Activated naive CD8-positive, alpha-beta T cell (primary cell): Measurements from ENCODE around the gene NUDT16L1.
A peak's percentile ranks its signal among the peaks of the same experiment; 100 is the strongest.

Experiments
- H3K27ac Mint-ChIP-seq: one replicate; pipeline ENCODE4 v1.8.0; 2021; ENCODE audit warnings: mixed read lengths
- H3K27me3 Mint-ChIP-seq: one replicate; pipeline ENCODE4 v1.8.0; 2021; ENCODE audit warnings: mixed read lengths
- H3K36me3 Mint-ChIP-seq: one replicate; pipeline ENCODE4 v1.8.0; 2021; ENCODE audit warnings: mixed read lengths
- H3K4me1 Mint-ChIP-seq: one replicate; pipeline ENCODE4 v1.8.0; 2021; ENCODE audit warnings: low read depth, mixed read lengths
- H3K4me3 Mint-ChIP-seq: one replicate; pipeline ENCODE4 v1.8.0; 2021; ENCODE audit warnings: mild to moderate bottlenecking, mixed read lengths
- H3K9me3 Mint-ChIP-seq: one replicate; pipeline ENCODE4 v1.8.0; 2021; ENCODE audit warnings: low read depth, mixed read lengths

Gene NUDT16L1

DNA sequence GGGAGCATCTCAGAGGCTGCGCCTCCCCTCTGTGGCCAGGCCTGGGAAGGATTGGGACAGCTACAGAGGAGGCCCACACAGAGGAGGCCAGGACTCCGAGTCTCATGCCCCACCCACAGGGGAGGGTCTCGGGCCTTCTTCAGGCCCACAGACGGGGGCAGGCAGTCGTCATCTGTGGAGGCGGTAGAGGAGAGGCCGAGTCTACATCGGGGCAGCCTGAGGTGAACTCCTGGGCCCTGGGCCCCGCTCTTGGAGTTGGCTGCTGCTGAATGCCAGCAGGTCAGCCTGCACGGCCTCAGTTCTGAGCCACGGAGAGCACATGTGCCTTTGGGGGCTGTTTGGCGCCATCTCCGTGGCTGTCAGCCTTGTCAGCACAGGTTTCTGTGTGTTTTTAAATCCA lies 8.1 kb upstream of the NUDT16L1 start:
- Mint-ChIP-seq H3K36me3 (no peaks in the 10 kb centered on the region), H3K27me3 (no peaks in the 10 kb centered on the region), H3K9me3 (no peaks in the 10 kb centered on the region), H3K27ac (peak overlapping the region; percentile 34), H3K4me3 (no peak overlapping the region), H3K4me1 (peaks cover 6% of the 10 kb centered on the region)

- H3K27ac Mint-ChIP-seq = no peak overlapping the region
Observed at GRCh38 chr16:4685776-4686496, 7.4 kb upstream of the NUDT16L1 start.

DNA sequence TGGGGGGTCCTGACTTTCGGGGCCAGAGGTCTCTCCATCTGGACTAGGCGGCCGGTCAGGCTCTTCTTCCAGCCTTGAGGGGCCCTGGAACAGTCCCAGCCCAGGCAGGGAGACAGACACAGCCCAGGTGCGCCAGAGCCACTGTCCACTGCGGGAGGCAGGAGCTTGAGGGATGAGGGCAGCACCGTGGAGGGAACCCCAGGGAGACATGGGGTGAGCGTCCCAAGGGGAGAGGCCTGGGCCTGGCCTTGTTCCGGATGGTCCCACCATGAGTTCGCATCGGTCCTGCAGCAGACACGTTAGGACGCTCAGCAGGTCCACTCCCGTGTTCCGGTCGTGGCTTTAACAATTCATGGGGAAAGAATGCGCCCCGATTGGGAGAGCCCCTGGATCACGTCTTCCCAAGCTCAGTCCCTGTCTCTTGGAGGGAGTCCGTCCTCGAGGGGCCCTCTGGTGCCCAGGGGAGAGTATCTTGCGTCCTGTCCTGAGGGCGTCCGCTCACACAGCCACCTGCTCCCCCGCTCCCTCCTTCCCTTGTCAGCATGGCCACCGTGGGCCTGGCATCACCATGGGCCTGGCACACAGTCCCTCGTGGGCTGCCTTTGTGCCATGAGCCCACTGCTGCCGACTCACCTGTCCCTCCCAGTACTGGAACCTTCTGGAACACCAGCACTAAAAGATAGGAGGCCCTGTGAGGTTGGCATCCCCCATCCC lies 6.7 kb upstream of the NUDT16L1 start:
- Mint-ChIP-seq H3K4me1 (peaks cover 1% of the 10 kb centered on the region), H3K27me3 (no peaks in the 10 kb centered on the region), H3K9me3 (no peaks in the 10 kb centered on the region), H3K27ac (no peak overlapping the region), H3K4me3 (no peak overlapping the region), H3K36me3 (no peaks in the 10 kb centered on the region)

More at GRCh38 chr16:4685776-4686496, 7.4 kb upstream of the NUDT16L1 start:
- Mint-ChIP-seq H3K27me3 (no peaks in the 10 kb centered on the region), H3K9me3 (no peaks in the 10 kb centered on the region), H3K4me3 (no peak overlapping the region), H3K36me3 (no peaks in the 10 kb centered on the region), H3K4me1 (peaks cover 4% of the 10 kb centered on the region)

DNA sequence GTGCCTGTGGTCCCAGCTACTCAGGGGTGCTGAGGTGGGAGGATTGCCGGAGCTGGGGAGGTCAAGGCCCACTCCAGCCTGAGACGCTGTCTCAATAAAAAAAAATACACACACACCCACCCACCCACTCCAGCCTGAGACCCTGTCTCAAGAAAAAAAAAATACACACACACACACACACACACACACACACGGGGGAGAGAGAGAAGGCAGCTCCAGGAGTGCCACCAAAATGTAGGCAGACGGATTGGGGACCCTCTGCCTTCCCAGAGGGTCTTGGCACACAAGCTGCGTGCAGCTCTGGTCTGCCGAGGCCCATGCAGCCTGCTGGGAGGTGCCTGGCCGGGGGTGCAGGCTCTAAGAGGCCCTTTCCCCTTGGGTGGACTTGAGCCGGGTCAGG lies 5.9 kb upstream of the NUDT16L1 start:
- no peaks in the 10 kb centered on the region for H3K36me3 Mint-ChIP-seq
- no peak overlapping the region for H3K27ac Mint-ChIP-seq
- H3K27me3 Mint-ChIP-seq = no peaks in the 10 kb centered on the region
- H3K9me3 Mint-ChIP-seq = no peaks in the 10 kb centered on the region
- H3K4me1 Mint-ChIP-seq = peaks cover 2% of the 10 kb centered on the region
- no peak overlapping the region for H3K4me3 Mint-ChIP-seq

DNA sequence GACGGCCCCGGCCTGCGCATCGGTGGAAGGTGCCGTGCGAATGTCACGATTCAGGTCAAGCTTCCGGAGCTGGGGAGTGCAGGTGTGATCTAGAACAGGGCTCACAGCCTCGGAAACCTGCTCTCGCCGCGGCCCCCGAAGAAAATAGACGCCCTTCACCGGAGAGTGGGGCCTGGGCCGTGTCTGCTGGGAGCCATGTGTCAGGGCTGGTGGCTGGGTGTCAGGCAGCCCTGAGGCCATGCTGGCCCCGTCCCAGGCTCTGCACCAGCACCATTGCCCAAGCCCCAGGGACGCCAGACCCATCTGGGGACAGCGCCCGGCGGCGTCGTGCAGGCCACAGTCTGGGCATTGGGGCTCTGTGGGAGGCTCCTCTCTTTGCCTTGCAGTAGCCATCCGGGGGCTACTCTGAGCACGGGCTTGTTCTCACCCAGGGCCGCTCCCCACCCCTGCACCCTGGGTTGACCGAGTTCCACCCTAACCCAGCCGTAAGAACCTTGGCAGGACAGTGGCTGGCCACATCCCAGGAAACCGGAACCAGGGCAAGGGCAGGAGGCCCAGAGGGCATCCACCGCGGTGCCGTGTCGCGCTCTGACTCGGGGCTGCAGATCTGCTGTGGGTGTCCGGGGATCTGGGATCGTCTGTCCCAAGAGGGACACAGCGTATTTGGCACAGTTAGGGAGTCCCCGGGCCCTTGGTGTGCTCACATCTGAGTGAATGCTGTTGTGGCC lies 5.3 kb upstream of the NUDT16L1 start:
- no peak overlapping the region for H3K4me3 Mint-ChIP-seq
- H3K4me1 Mint-ChIP-seq = peaks cover 6% of the 10 kb centered on the region
- H3K9me3 Mint-ChIP-seq = no peaks in the 10 kb centered on the region
- no peak overlapping the region for H3K27ac Mint-ChIP-seq
- H3K36me3 Mint-ChIP-seq = no peaks in the 10 kb centered on the region
- H3K27me3 Mint-ChIP-seq = no peaks in the 10 kb centered on the region

DNA sequence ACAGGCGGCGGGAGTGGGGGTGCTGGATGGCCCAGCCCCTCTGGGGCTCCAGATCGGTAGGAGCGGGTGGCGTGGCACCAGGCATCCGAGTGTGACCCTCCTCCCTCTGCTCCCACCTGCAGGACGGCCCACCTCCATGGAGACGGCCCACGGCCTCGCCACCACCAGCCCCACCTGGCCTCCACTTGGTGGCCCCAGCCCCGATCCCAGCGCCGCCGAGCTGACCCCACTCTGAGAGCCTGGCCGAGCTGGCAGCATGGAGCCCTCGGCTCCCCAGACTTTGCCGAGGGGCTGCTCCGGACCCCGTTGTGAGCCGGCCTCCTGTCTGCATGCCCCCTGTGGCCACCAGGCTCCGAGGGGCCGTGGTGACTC lies 4.7 kb upstream of the NUDT16L1 start:
- H3K36me3 Mint-ChIP-seq = no peaks in the 10 kb centered on the region
- H3K27ac Mint-ChIP-seq = no peak overlapping the region
- no peaks in the 10 kb centered on the region for H3K9me3 Mint-ChIP-seq
- H3K4me1 Mint-ChIP-seq = peaks cover 7% of the 10 kb centered on the region
- no peak overlapping the region for H3K4me3 Mint-ChIP-seq
- no peaks in the 10 kb centered on the region for H3K27me3 Mint-ChIP-seq

- Mint-ChIP-seq H3K4me3 (no peak overlapping the region), H3K4me1 (peaks cover 7% of the 10 kb centered on the region), H3K27me3 (no peaks in the 10 kb centered on the region), H3K27ac (no peak overlapping the region), H3K36me3 (no peaks in the 10 kb centered on the region), H3K9me3 (no peaks in the 10 kb centered on the region)
Observed at GRCh38 chr16:4689091-4689671, 4.2 kb upstream of the NUDT16L1 start.

- Mint-ChIP-seq H3K27me3 (no peaks in the 10 kb centered on the region), H3K4me1 (peaks cover 9% of the 10 kb centered on the region), H3K9me3 (no peaks in the 10 kb centered on the region), H3K4me3 (no peak overlapping the region), H3K27ac (no peak overlapping the region), H3K36me3 (no peaks in the 10 kb centered on the region)
Observed at GRCh38 chr16:4689864-4690704, 3.3 kb upstream of the NUDT16L1 start.

GRCh38 chr16:4690946-4691665 lies 2.3 kb upstream of the NUDT16L1 start:
- Mint-ChIP-seq H3K27me3 (no peaks in the 10 kb centered on the region), H3K36me3 (no peaks in the 10 kb centered on the region), H3K27ac (peak overlapping the region; percentile 41), H3K9me3 (no peaks in the 10 kb centered on the region), H3K4me1 (peaks cover 14% of the 10 kb centered on the region), H3K4me3 (peak overlapping the region; percentile 64)

- H3K4me3 Mint-ChIP-seq = peak overlapping the region; percentile 84
- H3K9me3 Mint-ChIP-seq = no peaks in the 10 kb centered on the region
- H3K4me1 Mint-ChIP-seq = peaks cover 14% of the 10 kb centered on the region
- peak overlapping the region; percentile 54 for H3K27ac Mint-ChIP-seq
- H3K27me3 Mint-ChIP-seq = no peaks in the 10 kb centered on the region
- H3K36me3 Mint-ChIP-seq = no peaks in the 10 kb centered on the region
Observed at GRCh38 chr16:4691666-4692412, 1.5 kb upstream of the NUDT16L1 start.

DNA sequence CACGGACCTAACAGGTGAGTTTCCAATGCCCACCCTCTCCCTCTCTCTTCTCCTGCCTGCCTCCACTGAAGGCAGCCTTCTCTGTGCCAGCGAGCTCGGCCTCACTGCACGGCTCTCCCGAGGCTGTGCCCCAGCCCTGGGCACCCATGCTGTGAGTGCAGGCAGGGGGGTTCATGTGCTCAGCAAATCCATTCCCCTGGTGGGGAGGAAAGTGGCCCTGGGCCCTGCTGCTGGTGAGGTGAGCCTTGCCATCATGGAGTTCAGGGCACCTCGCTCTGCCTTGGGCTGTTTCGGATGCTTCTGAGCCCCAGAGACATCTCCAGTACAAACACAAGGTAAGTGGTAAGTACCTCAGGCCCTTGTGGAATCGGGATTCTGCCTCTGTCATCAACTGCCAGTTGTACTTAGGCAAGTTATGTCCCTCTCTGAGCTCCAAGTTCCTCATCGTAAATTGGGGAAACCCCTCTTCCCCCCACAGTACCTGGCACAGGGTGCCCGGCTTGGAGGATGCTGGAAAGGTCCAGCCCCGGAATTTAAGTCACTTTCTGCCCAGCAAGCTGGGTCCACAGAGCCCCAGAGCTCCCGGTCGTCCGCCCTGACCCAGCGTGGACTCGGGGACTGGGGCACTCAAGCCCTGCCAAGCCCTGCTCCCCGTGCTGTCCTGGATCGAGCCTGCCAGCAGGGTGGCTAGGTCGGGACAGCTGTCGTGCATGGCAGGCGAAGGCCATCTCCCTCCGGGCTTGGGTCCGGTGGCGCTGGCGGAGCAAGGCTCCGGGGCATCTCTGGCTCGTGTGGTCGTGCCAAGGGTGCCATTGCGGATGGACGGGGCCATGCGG lies 684 bp upstream of the NUDT16L1 start:
- Mint-ChIP-seq H3K27me3 (no peaks in the 10 kb centered on the region), H3K9me3 (no peaks in the 10 kb centered on the region), H3K4me3 (peak overlapping the region; percentile 84), H3K27ac (peak overlapping the region; percentile 83), H3K36me3 (no peaks in the 10 kb centered on the region), H3K4me1 (peaks cover 14% of the 10 kb centered on the region)

- Mint-ChIP-seq H3K27ac (peak overlapping the region; percentile 41), H3K36me3 (no peaks in the 10 kb centered on the region), H3K27me3 (no peaks in the 10 kb centered on the region), H3K4me1 (peaks cover 14% of the 10 kb centered on the region), H3K9me3 (no peaks in the 10 kb centered on the region), H3K4me3 (peak overlapping the region; percentile 77)
Observed at GRCh38 chr16:4693956-4694641, 737 bp downstream of the NUDT16L1 start.
